SK-N-SH (cell line): ENCODE data around the gene SETD1B. TPM values are rescaled to one million over a fixed set of nuclear protein-coding genes. Genes with fewer than 3 reads are reported as not detected.
"Not testable (repeated sequence)": the region's sequence is repeated elsewhere in the genome, so short reads cannot be mapped to it uniquely, and the experiment has no call there.

ENCODE experiments used
- CTCF ChIA-PET: fragments of 300-600, 350-600 bp; formaldehyde crosslinking; extraction: SDS; loops from one replicate; lab custom pipeline; 2021; lab: Yijun Ruan, JAX
- POLR2A ChIA-PET: fragments of 350-600 bp; sonication (Branson Sonifier 250); formaldehyde crosslinking; extraction: SDS; loops from one replicate; lab custom pipeline; 2020; ENCODE audit warnings: antibody characterized with exemption, inconsistent platforms; lab: Yijun Ruan, JAX
- DNase-seq: peaks from one replicate; pipeline ENCODE4 v3.0.0; 2012
- H2AFZ ChIP-seq: fragments of 200-600 bp; sonication (generic); 2 replicates; pipeline ENCODE4 v1.8.1; 2016; ENCODE audit warnings: antibody characterized with exemption, mild to moderate bottlenecking, low read depth
- H3F3A ChIP-seq: fragments of 200-600 bp; sonication (generic); replicated peaks from 2 replicates; pipeline ENCODE3; 2016; ENCODE audit warnings: antibody characterized with exemption, mild to moderate bottlenecking; ENCODE audit not compliant: insufficient read depth
- H3K27ac ChIP-seq, 2 experiments: fragments of 200-500 bp in 1 of 2; fragments of 200-600 bp in 1 of 2; sonication (Bioruptor generic) in 1 of 2; sonication (generic), shearing (Covaris generic) in 1 of 2; 2 replicates each; pipeline versions ENCODE4 v1.5.1 to v1.6.1; 2014 to 2016; ENCODE audit warnings: low read depth in 2 of 2, inconsistent platforms in 1 of 2, low read length in 1 of 2, mild to moderate bottlenecking in 1 of 2, mixed read lengths in 1 of 2
- H3K27me3 ChIP-seq: fragments of 200-600 bp; sonication (generic), shearing (Covaris generic); 2 replicates; pipeline ENCODE4 v1.6.1; 2016; ENCODE audit warnings: mixed run types; ENCODE audit not compliant: insufficient read depth
- H3K36me3 ChIP-seq, 2 experiments: fragments of 200-500 bp in 1 of 2; fragments of 200-600 bp in 1 of 2; sonication (Bioruptor generic) in 1 of 2; sonication (generic) in 1 of 2; replicated peaks in 1 of 2; 2 replicates each; pipeline versions ENCODE3 to v1.5.1; 2014 to 2016; ENCODE audit warnings: low read length in 1 of 2, mild to moderate bottlenecking in 1 of 2; ENCODE audit not compliant: insufficient read depth in 2 of 2, control insufficient read depth in 1 of 2
- H3K4me1 ChIP-seq, 2 experiments: fragments of 200-500 bp in 1 of 2; fragments of 200-600 bp in 1 of 2; sonication (Bioruptor generic) in 1 of 2; sonication (generic), shearing (Covaris generic) in 1 of 2; 2 replicates each; pipeline versions ENCODE4 v1.5.1 to v1.6.1; 2014 to 2016; ENCODE audit warnings: low read depth in 1 of 2, low read length in 1 of 2, mixed run types in 1 of 2; ENCODE audit not compliant: insufficient read depth in 2 of 2, control insufficient read depth in 1 of 2
- H3K4me2 ChIP-seq: fragments of 200-600 bp; sonication (generic), shearing (Covaris generic); 2 replicates; pipeline ENCODE4 v1.6.1; 2017; ENCODE audit warnings: mixed run types
- H3K4me3 ChIP-seq, 2 experiments: fragments of 200-500 bp in 1 of 2; fragments of 200-600 bp in 1 of 2; sonication (Bioruptor generic) in 1 of 2; sonication (generic), shearing (Covaris generic) in 1 of 2; 2 replicates each; pipeline versions ENCODE4 v1.5.1 to v1.8.1; 2014 to 2016; ENCODE audit warnings: low read depth in 2 of 2, inconsistent platforms in 1 of 2, low read length in 1 of 2, mild to moderate bottlenecking in 1 of 2, mixed read lengths in 1 of 2, moderate library complexity in 1 of 2
- H3K79me2 ChIP-seq: fragments of 200-600 bp; sonication (generic); 2 replicates; pipeline ENCODE4 v1.8.1; 2017; ENCODE audit warnings: mild to moderate bottlenecking; ENCODE audit not compliant: insufficient read depth
- H3K9ac ChIP-seq: fragments of 200-600 bp; sonication (generic); 2 replicates; pipeline ENCODE4 v1.6.1; 2017; ENCODE audit warnings: mixed run types
- H3K9me2 ChIP-seq: fragments of 200-600 bp; sonication (generic); 2 replicates; pipeline ENCODE4 v1.6.1; 2017; ENCODE audit warnings: mixed run types
- H3K9me3 ChIP-seq: fragments of 200-600 bp; sonication (generic); 2 replicates; pipeline ENCODE4 v1.6.1; 2017; ENCODE audit warnings: mixed run types, mild to moderate bottlenecking, moderate library complexity
- H4K20me1 ChIP-seq: fragments of 200-600 bp; sonication (generic); 2 replicates; pipeline ENCODE4 v1.6.1; 2017; ENCODE audit warnings: mild to moderate bottlenecking, mixed run types; ENCODE audit not compliant: insufficient read depth
- WGBS: methylation state at CpG from one replicate; pipeline ENCODE4 v1.1.6; 2017; ENCODE audit warnings: low lambda C conversion rate; 5-methylcytosine and 5-hydroxymethylcytosine counted together
- polyA plus RNA-seq, 3 experiments: library from polyadenylated mRNA; depleted of rRNA; stranded (reverse); fragments of >200 nt; gene quantifications; 2 replicates each; pipeline ENCODE4 v1.2.3, GENCODE V29; 2012
- small RNA-seq, 7 experiments: library from RNA; depleted of rRNA; stranded (forward); fragments of <200 nt; gene quantifications; one replicate each; pipeline ENCODE3, GENCODE V24; 2012

The SETD1B gene
- polyA plus RNA-seq, 1 of the 3 experiments (the other 2 are of a cell fraction) = 2.0 TPM

GRCh38 chr12:121876080-121876447 is 72.3 kb downstream of the SETD1B start:
- H3K4me3 ChIP-seq, H3K9me3 ChIP-seq, H3K9ac ChIP-seq, H3K36me3 ChIP-seq, H4K20me1 ChIP-seq, DNase-seq, POLR2A ChIA-PET, H3K79me2 ChIP-seq, H3K27me3 ChIP-seq, H3K27ac ChIP-seq, H3K9me2 ChIP-seq, H3K4me2 ChIP-seq, H2AFZ ChIP-seq: not testable (repeated sequence)
- peaks cover 10 to 13% of the 10 kb centered on the region in 2 experiments; a peak in 3 of 4 replicates for H3K4me1 ChIP-seq
- 99% methylated on average over 8 of the region's 8 CpGs for WGBS
- CTCF ChIA-PET = interaction anchor here (2.0 to 8.3 kb wide), 2 partner anchors 12 to 81 kb away, joined by 10 to 47 read pairs; partner anchors contain the start of genes PSMD9 and RHOF
- H3F3A ChIP-seq = peaks cover 18% of the 10 kb centered on the region

Small RNAs within 50 kb of the gene (small RNA-seq; reads per million reads assigned to genes)
- 0 reads per million in 7 experiments for gene AC069503.3

Other genes with a start within 250 kb of the SETD1B start
- 9.6 and 11.5 TPM in 2 replicates for gene KDM2B, start 223.0 kb upstream of the SETD1B start, polyA plus RNA-seq (2012; rRNA removed)
- gene ORAI1, start 177.5 kb upstream of the SETD1B start, polyA plus RNA-seq (2012; rRNA removed) = 13.2 and 16.6 TPM in 2 replicates
- 2.4 and 2.7 TPM in 2 replicates for gene MORN3, start 134.4 kb upstream of the SETD1B start, polyA plus RNA-seq (2012; rRNA removed)
- 15.1 and 15.4 TPM in 2 replicates for gene TMEM120B, start 91.3 kb upstream of the SETD1B start, polyA plus RNA-seq (2012; rRNA removed)
- 5.0 and 5.3 TPM in 2 replicates for gene RHOF, start 10.3 kb upstream of the SETD1B start, polyA plus RNA-seq (2012; rRNA removed)
- 1.8 and 1.9 TPM in 2 replicates for gene HPD, start 54.9 kb downstream of the SETD1B start, polyA plus RNA-seq (2012; rRNA removed)
- gene PSMD9, start 84.8 kb downstream of the SETD1B start, polyA plus RNA-seq (2012; rRNA removed) = 227 and 234 TPM in 2 replicates
- gene CFAP251, start 114.6 kb downstream of the SETD1B start, polyA plus RNA-seq (2012; rRNA removed) = 5.7 and 8.0 TPM in 2 replicates
- 30.8 and 34.0 TPM in 2 replicates for gene BCL7A, start 217.9 kb downstream of the SETD1B start, polyA plus RNA-seq (2012; rRNA removed)